ENCODE data around the gene HSPA12A.

GRCh38 chr10:116696919-116697318 is 45.4 kb downstream of the HSPA12A start:
- TF ChIP-seq CTCF (IDR thresholded peaks at IDR 0.05) (no peak), POLR2A (IDR thresholded peaks at IDR 0.05) (no peak), EP300 (IDR thresholded peaks at IDR 0.05) (no peak)
